GM19025 (cell line): Measurements from ENCODE around the gene GPR32.
"Not testable (repeated sequence)": the region's sequence is repeated elsewhere in the genome, so short reads cannot be mapped to it uniquely, and the experiment has no call there.

Experiments used
- ATAC-seq: cut with Tn5 transposase; IDR thresholded peaks from one replicate; pipeline ENCODE4 v1.9.1; 2021; ENCODE audit warnings: mild to moderate bottlenecking, low read depth, moderate library complexity; ENCODE audit not compliant: unreplicated experiment

The GPR32 gene

DNA sequence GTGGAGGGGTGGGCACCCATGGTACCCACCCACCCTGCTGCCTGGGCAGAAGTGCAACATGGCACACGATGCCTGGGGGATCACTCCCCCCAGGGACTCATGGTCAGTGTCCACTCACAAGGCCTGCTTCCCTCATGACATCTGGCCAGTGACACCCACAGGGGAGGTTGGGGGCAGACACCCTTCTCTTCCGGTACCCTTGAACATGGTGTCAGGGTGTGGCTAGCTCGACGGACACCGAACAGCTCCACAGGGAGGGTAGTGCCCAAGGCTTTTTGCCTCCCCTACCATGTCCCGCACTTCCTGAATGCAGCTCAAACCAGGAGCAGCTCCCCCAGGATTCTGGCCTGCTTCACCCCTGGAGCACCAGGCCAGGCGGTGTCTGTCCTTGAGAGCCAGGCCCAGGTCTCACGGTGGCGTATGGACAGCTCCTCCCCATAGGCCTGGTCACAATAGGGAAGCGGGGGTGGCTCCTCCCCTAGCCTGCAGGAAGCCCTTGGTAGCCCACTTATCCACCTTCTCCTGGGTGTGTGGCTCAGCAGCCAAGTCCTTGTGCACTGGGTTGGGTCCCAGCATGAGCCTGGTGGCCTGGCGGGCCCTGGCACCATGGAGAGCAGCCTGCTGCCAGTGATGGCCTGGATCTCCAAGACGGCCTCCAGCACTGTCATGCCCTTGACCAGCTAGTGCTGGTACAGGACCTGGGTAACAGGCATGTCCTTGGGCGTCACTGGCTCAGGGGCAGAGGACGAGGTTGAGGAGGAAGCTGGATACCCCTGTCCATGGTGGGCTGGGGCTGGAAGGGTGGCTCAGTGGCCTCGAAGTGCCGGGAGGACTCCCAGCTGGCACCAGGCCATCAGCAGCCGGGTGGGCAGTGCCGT, 27.8 kb downstream of the GPR32 start:
- ATAC-seq, result no peak

DNA sequence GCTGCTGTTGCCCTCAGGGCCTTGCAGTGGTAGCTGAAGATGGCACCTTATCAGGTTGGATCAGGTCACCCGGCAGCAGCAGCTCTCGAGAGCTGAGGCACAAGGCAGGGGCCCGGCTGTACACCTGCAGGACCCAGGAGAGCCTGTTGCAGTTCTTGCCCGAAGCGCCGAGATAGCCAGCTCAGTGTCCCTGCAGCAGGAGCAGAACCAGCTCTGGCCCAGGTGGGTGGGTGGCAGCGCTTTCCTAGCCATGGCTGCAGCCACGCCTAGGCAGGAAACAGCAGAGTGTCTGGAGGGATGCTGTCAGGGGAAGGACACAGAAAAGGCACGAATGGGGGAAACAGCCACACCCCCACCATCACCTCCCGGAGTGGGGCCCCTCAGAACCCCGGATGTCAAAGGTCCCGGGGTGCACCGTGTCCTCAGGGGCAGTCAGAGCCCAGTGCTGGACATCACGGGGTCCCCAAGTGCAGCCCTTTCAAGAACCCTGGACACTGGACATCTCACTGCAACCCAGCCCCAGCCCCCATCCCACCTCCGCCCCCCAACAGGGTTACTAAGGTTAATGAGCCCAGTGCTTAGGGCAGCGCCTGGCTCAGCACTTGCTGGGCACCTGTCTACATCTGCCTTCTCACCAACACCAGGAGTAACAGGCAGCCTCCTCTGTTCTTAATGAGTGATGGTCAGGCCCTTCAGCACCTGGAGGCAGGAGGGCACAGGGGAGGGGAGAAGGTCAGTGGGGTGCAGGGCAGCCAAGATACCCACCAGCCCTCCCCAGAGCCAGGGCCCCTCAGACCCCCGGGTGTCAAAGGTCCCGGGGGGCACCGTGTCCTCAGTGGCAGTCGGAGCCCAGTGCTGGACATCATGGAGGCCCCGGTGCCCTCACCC, 28.6 kb downstream of the GPR32 start:
- no peak for ATAC-seq

DNA sequence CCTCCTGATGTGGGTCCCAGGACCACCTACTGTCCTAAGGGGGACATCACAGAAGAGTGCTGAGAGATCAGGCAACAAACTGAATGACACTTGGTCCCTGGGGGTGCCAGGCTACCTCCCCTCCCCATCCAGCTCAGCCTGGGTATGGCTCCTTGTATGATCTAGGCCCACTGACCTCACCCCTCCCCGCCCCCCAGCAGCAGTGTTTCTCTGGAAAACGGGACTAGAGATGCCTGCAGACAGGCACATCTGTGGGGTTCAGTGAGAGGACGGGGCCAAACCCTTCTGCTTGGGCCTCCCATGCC, 29.2 kb downstream of the GPR32 start:
- no peak for ATAC-seq

GRCh38 chr19:50801107-50801506, 30.8 kb downstream of the GPR32 start:
- no peak for ATAC-seq

DNA sequence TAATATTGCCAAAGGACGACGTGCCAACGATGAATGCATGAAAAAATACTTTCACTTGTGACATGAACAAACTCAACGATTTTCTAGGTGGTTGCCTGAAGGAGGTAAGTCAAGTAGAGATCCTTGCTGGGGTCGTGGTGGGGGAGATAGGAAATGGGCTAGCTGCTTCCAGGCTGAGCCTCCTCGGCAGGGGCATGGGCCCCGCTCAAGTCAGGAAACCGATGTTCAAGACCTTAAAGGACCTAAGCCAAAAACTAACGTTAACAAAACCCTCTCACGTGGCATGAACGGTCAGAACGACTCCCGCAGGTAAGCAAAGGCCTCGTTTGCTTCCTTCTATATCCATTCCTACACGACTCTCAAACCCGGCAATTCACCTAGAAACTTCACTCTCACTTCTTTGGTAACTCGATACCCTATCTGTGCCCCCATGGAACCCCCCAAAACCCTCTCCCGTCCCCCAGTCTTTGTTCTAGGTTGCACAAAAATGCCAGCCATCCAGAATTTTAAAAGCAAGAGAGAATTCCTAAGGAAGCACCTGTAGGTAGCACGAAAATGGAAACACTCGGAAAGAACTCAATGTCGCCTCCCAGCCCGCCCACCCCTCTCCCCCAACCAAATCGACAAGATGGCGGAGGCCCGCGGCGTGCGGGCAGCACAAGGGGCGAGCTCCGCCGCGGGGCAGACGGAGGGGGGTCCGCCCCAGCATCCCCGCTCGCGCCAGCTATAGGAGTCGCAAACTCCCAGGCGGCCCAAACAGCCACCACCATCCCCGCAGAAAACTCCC, 33.6 kb downstream of the GPR32 start:
- ATAC-seq, result no peak

DNA sequence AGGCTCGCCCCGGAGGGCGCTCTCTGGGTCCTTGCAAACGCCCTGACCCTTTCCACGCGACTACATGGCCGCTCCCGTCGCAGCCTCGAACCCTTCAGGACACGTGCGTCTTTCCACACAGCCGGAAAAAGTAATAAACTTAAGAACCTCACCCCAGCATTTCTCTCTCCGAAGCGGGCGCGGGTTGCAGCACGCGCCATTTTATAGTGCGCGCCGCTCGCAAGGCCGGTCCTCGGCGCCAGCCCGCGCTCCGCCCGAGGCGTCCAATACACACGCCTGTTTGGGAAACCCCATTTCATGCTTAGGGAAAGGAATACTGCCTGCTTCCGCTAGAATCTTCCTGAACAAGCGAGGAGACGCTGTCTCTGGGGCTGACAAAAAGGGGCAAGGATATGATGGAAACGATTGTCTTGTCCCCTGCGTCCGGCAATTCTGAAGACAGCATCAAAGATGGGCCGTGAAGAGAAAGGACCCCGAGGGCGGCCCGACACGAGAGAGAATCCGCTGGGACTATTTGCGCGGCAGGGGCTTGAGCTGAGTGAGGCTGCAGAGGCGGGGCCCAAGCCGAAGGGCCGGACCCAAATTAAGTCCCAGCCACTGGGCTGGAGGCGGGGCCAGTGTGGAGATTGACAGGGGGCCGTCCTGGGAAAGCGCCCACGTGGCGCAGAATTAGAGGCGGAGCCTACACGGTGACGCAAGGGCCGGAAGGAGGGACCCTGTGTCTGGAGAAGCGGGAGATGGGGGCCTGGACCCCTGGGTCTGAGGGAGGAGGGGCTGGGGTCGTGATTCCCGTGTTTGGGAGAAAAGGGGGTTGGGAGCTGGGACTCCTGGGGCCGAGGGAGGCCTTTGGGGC, 34.4 kb downstream of the GPR32 start:
- peak; percentile 94 for ATAC-seq

- no peak for ATAC-seq
Measured at GRCh38 chr19:50808856-50809255, 38.6 kb downstream of the GPR32 start.

GRCh38 chr19:50811622-50812238, 41.5 kb downstream of the GPR32 start:
- not testable (repeated sequence) for ATAC-seq

GRCh38 chr19:50812474-50812873, 42.2 kb downstream of the GPR32 start:
- ATAC-seq, result no peak

GRCh38 chr19:50814883-50815282, 44.6 kb downstream of the GPR32 start:
- no peak for ATAC-seq

DNA sequence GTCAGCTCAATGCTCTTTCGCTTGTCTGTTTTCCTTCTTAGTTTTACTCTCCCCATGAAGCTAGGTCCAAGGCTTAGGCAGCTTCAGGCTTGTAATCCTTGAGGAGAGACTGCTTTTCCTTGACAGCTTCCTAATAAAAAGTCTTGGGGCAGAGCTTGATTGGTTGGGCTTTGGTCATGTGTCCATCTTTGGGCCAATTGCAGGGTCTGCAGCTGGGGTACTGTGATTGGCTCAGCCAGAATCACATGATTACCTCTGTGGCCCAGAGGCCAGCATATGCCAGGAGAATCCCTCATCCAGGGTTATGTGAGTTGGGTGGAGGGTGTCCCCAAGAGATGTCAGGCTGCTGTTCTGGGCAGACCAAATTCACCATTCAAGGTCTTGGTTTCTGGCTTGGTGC, 45.2 kb downstream of the GPR32 start:
- ATAC-seq, result no peak

DNA sequence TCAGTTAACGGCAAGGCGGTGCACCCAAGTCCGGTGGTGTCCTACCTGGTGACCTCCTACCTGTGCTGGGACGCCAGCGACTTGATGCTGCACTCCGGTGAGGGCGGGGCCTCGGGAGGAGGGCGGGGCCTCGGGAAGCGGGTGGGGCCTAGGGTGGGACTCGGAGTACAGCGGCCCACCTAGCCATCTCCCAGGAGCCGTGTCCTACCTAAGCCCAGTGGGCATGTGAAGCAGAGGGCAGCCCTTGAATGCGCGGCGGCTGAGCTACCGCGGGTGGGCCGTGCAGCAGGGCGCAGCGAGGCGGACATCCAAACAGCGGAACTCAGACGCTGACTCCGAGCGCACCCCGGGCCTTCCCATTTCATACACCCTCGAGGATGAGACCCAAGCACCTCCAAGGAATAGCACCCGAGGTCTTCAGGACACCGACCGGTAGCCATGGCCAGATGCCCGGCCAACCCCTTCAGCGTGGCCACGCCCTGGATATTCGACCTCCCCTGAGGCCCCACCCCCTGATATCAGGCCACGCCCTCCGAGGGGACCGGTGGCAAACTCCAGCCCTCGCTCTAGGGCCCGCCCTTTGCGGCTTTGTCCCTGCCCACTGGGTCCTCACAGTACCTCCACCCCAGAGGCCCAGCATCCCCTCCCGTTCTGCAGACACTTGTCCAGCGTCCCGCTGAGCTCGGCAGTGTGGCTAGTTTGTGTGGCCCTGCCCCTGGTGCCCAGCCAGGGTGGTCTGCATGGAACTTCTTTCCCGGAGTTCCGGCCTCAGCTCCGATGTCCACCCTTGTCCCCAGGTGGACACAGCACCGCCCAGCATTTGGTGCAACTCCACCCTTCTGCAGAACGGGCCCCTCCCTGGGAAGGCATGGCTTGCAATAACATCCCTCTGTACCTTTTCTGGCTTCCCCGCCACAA, 47.9 kb downstream of the GPR32 start:
- peak; percentile 50 for ATAC-seq

- ATAC-seq, result no peak
Measured at GRCh38 chr19:50818859-50819472, 48.7 kb downstream of the GPR32 start.

DNA sequence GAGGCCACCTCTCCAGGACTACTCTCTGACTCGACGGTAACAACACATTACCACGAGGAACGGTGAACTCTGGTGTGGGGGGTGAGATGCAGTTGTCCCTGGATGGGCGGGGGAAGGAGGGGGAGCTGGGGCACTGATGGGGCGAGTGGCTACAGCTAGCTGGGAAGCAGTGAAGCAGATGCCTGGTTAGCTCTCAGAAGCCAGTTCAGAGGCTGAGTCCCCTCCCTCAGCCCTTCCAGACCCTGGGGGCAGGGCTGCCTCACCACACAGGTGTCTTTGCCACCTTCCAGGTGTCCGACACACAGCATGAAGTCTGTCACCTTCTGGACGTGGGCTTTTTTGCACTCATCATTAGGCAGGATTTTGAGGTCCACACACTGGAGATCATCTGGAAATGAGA, 49.4 kb downstream of the GPR32 start:
- ATAC-seq, result no peak

DNA sequence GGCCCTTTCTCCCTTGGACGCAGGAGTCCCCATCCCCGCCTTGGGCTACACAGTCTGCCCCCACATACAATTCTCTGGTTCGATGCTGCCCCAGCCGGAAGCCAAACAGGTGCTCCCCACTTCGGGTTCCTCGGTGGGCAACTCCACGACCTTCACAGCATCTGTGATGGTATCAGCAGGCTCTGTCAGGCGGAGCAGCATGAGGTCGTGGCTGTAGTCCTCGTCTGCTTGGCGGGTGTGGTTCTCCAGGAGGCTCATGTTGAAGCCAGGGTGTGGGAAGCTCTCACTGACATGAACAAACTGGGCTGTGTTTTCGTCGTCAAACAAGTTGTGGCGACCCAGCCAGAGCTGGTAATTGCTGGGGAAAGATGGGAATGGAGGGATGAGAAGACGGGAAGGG, 49.8 kb downstream of the GPR32 start:
- no peak for ATAC-seq

GRCh38 chr19:50820549-50821247, 50.4 kb downstream of the GPR32 start:
- no peak for ATAC-seq

DNA sequence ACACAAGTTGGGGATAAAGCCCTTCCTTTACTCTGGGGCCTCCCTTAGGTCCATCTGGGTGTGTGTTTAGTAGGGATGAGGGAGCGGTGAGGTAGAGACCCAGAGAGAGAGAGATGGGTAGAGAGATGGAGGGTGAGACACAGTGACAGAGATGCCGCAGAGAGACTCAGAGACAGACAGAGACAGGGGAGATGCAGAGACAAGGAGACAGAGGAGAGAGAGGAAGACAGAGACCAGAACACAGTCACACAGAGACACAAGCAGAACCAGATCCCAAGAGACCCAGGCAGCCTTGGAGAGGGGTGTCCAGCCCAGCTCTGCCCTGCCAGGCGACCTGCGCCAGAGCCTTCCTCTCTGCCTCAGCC, 51.0 kb downstream of the GPR32 start:
- no peak for ATAC-seq
